ENCODE results near the gene HDAC4.

HDAC4 gene

DNA sequence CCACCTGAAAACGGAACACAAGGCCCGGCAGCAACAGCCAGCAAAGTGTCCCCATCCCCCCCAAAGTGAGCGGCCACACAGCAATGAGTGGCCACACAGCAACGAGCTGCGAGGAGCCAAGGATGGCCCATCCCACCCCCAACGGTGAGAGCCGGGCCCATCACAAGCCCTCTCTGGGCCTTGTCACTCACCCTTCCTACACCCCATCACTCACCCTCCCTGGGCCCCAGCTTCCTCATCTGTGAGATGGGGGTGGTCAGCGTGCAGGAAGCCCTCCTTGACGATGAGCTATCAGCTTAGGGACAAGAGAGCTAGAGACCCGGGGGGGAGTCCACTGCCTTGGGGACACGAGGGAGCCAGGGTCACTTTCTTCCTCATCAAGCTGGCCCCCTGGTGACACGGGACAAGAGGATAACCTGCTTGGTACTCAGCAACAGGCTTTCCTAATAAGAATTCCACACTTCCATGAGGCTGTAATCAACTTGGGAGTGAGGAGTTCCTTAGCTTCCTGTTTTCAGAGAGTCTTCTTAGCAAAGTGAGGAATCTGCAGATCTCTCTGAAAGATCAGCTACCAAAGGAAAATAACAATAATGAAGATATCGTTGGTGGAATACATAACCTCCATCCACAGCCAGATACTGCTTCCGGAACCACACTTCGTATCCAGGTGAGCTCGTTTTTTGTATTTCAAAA lies 92.8 kb downstream of the HDAC4 start:
- no peak for DNase-seq

DNA sequence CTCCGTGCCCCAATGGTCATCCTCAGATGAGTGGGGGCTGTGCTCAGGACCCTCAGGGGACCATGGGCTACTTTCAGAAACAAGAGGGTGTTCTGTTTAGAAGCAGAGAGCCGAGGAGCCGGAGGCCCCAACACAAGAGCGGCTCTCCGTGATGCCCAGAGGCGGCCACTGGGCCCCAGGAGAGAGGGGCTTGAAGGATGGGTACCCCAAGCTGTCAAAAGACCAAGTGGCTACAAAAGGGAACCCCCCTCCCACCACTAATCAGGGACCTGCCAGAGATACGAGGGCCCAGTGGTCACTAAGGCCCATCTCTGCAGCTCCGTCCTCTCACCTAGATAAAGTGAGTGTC lies 93.6 kb downstream of the HDAC4 start:
- no peak for DNase-seq

DNA sequence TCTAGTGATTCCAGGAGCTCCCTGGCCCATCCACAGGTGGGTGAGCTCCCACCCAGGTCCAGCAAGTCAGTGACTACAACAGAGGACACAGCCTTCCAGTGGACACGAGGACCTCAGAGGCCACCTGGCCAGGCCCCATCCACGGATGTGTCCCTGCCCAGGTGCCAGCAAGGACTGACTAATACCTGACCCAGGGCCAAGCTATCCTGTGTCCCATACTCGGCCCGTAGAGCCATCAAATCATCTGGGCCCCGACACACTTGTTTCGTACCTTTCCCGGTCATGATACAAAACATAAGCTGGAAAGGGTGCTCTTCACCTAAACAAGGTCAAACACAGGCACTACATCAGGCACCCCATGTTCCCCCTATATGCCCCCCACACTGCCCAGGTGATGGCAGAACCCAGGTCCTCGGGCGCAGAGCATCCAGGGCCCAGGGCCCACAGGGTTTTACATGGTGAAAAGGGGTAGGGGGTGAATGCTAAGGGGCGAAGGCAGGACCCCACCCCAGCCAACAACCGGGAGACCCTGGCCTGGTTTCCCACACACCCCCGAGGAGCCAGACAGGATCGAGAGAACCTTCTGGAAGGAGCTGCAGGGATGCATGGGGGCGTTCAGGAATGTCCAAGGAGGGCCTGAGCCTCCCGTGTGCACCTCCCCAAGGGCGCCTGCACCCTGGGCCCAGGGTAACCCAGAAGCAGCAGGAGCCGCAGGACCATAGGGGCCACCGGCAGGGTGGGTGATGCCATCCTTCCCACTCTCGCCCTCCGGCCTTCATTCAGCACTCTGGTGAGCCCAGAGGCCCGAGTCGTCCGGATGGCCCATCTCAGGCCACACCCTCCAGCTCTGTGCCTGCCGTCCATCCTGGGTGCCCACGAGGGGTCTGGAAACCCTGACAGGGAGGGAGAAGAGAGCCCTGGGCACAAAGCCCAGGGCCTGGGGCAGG lies 94.3 kb downstream of the HDAC4 start:
- no peak for DNase-seq

DNA sequence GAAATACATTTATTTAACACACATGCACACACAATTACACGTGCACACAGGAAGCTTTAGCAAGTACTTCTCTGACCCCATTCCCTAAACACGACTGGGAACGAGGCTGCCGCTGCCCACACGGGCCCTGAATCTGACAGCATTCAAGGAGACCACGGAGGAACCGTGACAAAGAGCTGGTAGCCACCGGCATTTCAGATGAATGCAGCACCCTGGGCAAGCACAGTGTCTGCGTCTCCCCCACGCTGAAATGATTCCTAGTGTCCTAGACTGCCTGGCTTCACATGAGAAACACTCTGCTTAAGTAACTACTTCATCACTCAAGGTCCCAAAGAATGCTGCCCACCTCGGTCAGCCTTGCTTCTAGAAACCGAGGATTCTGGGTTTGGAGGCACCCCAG lies 95.0 kb downstream of the HDAC4 start:
- DNase-seq = no peak

DNA sequence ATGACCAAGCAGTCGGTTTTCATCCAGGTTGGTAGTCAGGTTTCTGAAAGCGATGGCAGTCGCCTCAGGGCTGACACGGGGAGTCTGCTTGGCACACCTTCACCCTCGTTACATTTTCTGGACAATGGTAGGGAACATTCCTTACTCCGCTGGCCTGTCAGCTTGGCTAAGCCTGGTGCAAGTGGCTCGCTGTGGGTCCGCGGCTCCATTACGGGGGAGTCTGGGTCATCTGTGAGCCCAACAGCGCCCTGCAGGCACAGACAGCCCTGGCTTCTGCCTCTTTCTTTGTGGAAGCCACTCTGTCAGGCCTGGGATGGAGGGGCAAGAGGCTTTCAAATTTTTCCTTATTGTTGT lies 95.6 kb downstream of the HDAC4 start:
- no peak for DNase-seq

DNA sequence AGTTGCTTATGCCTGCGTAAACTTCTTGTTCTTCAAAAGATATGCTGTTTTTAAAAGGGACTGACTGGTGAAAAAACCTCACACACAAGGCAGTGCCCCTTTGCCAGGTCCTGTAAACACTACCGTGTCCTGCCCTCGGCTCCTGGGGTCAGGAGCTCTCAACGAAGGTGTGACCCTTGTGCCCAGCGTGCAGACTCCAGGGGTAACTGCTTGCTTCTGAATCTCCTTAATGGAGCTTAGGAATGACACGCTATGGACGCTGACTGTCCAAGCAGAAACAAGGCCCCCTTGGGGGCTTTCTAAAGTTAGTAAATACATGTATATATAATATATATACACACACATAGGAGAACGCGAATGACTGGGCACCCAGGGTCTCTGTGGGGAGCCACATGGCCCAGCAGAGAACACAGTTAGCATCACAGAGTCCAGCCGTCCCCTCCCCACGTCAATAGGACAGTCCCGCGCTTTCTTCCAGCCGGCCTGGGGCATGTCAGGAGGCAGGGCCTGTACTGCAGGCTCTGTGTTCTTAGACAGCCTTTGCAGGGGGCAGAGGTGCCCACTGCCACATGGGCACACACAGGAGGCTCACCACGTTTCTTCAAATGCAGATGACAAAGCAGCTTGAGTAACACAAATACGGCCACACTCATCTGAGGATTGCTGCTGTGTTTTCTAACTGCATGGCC lies 96.1 kb downstream of the HDAC4 start:
- DNase-seq = no peak

DNA sequence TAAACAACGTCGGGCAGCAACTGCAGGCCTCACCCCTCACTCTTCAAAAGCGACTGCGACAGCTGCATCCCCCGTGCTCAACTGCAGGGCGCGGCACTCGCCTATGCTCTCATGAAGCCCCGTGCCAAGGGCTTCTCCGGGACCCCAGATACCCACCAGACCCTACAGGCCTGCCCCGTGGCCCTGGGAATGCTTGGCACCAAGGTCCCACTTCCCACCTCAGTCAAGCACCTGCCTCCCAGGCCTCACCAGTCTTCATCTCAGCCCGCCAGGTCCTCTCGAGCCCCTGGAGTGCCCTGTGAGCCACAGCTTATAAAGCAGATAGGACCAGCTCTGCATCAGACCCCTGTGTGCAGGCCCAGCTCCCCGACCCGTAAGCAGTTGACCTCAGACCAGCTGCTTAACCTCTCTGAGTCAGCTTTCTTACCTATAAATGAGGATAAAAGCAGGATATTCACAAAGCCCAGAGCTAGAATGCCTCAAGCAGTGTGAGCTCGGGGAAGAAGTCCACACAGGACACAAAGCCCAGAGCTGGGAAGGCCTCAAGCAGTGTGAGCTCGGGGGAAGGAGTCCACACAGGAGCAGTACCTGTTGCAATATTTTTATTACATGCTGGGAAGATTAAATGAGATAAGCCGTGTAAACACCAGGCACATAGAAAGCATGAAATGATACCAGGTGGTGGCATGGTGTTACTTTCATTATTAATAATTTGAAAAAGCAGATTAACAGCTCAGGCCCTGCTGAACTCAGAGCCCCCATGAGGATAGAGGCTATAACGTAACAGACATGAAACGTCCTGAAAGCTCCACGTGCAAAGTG lies 96.9 kb downstream of the HDAC4 start:
- no peak for DNase-seq

DNA sequence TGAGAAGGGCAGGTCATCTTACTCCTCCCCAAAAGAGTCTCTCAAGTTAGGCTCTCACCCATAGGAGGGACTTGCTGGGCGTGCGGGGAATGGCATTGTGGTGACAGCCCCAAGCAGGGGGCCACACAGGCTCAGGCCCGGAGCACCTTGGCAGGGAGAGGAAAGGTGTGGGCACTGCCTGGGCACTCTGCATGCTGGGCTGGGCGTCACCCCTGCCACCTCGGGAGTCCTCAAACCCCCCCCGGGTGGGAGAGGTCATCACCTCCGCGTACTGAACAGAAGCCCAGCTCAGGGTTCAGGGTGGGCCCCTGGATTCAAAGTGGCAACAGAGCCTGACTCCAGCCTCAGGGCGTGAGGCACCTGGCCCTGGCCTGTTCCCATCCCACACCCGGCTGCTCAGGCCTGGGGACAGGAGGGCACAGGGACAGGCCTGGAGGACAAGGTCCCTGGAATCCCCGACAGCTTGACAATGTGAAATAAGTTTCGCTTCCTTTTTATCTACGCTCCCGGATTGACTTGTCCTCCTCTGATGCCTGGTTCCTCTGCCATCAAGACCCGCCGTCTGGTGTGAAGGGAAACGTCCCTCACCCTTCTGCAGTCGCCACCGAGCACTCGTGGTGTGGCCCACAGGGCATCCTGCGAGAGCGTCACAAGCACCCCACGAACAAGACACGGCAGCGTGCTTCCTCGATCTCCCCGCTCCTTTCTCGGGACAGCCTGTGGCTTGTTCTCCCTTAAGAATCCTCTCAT lies 97.8 kb downstream of the HDAC4 start:
- no peak for DNase-seq

DNA sequence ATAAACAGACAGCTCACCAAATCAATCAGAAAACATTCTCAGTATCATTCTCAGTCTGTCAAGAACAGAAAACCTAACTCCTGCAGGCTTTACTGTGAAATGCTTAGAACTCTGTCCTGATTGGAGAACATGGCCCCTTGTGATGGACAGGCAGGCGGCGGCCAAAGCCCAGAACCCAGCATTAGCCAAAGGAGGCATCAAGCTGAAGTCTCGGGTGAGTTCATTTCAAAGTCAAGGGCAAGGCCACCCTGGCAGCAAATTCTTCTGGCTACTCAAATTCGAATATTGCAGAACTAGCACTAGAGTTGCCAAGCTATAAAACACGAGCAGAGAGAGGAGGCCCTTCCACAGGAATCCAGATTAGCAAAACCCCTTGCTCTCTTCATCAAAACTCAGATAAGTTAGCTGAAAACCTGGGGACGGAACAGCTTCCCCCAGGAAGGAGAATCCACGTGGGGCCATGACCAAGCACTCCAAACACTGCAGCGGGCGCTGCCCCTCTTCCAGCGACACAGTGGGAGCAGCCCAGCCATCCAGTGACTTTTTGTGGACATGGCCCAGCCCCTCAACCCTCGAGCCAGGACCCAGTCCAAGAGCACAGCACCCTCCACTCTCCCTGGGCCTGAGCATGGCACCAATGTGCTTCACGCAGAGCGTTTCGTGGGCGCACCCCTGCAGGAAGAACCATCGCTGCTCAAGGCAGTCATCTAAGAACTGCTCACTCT lies 98.6 kb downstream of the HDAC4 start:
- DNase-seq = no peak

DNA sequence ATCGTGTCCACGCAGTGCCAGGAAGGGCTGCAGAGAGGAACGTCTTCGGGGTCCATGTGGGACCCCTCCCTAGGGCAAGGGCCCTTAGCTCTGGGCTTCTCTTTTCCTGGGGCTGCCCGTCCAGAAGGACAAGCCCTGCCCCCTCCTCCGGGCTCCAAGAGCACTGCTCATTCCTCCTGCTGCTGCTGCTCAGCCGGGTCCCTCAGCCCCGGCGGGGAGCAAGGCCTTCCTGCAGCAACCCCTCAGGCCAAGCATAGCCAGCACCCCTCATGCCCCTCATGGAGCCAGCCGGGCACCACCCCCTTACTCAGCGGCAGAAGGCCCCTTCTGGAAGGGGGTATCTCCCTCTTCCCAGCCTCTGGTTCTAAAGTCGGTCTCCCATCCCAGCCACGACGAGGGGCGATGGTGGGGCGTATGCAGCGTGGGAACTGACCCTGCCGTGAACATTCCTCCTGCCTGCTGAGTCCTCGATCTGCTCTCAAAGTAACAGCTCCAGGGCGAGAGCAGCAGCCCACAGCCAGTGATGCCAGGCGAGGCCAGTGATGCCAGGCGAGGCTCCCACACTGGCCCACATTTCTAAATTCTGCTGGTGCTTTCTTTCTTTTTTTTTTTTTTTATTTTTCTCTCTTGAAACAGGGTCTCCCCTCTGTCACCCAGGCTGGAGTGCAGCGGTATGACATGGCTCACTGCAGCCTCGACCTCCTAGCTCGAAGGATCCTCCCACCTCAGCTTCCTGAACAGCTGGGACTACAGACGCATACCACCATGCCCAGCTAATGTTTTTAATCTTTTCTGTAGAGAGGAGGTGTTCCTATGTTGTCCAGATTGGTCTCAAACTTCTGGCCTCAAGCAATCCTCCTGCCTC lies 99.7 kb downstream of the HDAC4 start:
- no peak for DNase-seq

DNA sequence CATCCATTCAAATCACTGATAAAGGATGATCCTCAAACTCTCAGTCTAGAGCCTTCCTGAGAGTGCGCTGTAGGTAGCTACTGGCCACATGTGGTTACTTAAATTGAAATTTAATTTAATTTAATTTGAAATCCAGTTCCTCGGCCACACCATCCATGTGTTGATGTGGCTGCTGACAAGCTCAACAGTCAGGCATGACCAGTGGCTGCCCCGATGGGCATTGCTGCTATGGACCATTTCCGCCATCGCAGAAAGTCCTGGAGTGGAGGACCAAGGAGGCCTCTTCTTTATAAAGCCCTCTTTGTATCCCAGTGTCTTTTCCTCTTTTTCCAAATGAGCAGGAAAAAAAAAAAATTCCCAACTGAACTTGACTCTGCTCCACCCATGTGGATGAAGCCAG lies 100.6 kb downstream of the HDAC4 start:
- no peak for DNase-seq

DNA sequence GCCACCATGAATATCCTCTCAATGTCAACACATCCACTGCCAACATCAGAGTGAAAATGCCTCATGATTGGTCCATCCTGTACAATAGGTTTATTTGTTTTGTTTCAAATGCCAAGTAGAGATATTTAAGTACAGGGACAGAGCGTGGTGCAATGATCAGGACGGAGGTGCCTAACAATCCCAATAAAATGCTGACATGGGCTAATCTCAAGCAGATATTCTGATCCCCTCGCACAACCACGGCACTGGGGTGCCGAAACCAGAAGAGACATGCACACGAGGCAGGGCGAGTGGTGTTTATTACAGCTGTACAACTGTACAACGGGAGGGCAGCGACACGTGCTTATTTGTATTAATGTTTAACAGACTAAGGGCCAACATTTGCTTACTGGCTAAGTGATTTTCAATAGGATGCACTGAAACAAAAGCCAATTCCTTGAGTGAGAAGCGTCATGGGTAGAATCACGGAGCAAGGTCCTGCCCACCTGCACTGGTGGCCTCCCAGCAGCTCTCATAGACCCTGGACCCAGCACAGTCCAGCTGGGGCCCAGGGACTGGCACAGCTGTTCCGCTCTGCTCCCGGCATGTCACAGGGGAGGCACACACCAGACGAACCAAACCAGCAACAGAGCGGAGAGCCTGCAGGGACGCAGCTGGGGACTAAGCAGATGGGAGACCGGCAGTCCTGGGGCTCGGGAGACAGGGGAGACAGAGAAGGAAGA lies 101.4 kb downstream of the HDAC4 start:
- DNase-seq = no peak

DNA sequence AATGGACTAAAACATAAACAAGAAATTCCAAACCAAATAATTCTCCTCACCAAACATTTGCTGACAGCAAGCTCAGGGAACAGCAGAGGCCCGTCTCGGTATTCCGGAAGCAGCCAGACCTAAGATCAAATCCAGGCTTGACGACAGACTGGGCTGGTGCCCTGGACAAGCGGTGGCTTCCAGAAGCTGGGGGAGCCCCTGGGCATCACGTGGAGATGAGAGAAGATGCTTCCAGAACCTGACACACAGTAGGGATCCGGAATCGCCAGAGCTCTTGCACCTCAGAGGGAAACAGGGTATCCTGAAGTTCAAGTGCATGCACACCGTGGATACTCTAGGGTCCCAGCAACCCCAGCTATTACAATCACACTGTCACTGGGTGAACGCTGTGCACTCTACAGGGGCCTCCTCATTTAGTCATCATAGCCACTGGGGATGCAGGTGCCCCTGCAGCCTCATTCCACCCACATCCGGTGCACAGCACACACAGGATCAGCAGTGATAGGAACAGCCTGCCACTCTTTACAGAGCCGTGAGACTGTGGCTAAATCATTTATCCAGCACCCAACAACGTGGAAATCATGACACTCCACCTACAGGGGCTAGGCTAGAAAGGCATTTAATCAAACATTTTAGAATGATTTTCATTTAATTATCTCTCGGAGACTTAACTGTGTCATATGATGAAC lies 102.6 kb downstream of the HDAC4 start:
- no peak for DNase-seq

DNA sequence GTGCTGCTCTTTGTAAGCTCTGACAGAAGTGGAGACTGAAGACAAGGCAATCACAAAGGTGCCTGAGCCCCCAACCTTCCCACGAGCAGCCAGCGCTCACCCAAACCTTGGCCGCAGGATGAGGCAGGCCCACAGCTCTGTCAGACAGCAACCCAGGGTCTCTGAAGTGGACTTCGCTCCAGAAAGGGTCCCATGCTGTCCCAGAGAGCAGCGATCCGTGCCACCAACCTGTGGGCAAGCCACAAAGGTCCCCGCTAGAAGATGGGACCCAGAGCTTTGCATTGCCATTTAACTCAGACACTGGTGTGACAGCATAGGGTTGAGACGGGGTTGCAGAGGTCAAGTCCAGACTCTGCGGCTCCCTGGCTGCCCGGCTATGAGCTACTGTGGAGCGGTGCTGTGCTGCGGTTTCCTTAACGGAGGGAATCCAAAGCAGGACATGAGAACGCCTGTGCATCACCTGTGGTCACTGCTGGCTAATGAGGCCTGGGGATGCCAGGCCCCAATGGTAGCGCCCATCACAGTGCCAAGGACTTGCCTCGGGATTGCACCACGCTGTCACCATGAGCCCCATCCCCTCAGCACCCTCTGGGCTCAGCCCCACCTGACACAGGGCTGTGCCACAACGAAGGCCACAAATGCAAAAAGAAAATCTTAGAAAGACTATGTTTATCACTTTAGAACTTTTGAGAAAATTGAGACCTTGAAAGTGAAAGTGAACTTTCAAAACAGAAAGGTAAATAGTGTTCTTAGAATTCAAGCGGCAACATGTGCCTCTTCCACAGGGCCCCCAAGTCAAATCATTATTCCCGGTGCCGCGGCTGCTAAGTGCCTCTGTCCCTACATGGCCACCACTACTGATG lies 103.4 kb downstream of the HDAC4 start:
- DNase-seq = no peak

DNA sequence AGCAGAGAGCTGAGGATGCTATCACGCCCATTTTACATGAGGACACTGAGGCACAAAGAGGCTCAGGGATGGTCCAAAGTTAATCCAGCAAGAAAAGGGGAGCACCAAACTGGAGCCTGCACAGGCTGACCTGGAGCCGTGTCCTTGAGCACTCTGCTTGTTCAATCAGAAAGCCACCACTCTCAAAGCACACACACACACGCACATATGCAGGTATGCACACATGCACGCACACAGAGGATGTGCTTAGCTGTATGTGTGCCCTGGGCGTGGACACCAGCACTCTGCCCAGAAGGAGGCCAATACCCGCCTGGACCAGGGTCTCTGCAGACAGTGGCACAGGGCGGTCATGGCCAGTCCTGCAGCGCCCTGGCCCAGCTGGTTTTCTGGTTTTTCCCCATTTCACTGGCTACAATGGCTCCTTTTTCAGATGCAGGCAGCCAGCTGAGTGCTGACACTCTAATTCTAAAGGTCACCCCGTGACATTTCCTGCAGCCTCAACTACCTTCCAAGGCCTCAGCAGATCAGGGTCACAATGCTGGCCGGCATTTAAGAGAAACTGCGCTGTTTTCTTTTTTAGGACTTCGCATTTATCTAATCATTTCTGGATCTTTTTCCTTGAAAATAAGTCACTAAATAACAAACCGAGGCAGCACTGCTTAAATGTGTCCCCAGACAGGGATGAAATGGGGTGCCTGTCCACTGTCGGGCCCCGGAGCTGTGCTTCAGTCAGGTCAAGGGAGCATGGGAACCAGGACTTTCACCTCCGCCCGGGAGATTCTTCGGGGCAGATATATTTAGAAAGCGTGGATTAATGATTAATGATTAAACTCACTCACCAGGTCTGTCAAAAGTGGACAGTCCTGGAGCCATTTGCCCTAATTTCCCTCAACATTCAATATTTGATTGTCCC lies 104.5 kb downstream of the HDAC4 start:
- no peak for DNase-seq

DNA sequence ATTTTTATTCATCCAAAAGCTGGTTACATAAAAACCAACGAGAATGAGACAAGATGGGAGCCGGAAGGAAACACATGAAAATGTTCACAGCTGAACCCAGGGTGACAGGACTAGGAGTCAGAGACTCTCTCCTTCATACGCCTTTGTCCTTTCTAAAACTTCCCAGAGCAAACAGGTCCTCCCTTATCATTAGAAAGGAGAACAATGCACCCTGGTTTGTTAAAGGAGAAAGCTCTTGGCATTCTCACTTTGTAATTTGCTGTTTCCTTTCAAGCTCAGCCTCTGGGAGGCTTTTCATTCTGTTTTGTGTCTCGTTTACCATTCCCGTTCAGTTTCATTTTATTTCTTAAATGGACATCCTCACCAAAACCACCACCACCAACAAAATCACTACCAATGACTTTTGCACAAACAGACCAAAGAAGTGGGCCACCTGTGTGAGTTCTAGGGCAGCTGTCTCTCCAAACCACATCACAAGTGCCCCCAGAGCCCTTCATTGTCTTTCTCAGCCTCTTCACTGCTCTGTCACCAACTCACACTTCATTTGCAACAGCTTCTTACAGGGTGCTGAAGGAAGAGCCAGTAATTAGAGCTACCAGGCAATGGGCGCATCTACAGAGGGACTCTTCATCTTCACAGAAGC lies 105.3 kb downstream of the HDAC4 start:
- no peak for DNase-seq

Data from fibroblast of skin of abdomen (primary cell).